Activated CD4-positive, alpha-beta T cell treated with anti-CD3 and anti-CD28 coated beads for 4 hours (primary cell): ENCODE measurements around the gene STUM.
"Not testable (repeated sequence)": the region's sequence is repeated elsewhere in the genome, so short reads cannot be mapped to it uniquely, and the experiment has no call there.

Source experiments
- DNase-seq, 2 donors: peaks; one replicate each; pipeline ENCODE4 v3.0.0-alpha.2; 2020

Gene STUM, protein sequence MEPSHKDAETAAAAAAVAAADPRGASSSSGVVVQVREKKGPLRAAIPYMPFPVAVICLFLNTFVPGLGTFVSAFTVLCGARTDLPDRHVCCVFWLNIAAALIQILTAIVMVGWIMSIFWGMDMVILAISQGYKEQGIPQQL

DNA sequence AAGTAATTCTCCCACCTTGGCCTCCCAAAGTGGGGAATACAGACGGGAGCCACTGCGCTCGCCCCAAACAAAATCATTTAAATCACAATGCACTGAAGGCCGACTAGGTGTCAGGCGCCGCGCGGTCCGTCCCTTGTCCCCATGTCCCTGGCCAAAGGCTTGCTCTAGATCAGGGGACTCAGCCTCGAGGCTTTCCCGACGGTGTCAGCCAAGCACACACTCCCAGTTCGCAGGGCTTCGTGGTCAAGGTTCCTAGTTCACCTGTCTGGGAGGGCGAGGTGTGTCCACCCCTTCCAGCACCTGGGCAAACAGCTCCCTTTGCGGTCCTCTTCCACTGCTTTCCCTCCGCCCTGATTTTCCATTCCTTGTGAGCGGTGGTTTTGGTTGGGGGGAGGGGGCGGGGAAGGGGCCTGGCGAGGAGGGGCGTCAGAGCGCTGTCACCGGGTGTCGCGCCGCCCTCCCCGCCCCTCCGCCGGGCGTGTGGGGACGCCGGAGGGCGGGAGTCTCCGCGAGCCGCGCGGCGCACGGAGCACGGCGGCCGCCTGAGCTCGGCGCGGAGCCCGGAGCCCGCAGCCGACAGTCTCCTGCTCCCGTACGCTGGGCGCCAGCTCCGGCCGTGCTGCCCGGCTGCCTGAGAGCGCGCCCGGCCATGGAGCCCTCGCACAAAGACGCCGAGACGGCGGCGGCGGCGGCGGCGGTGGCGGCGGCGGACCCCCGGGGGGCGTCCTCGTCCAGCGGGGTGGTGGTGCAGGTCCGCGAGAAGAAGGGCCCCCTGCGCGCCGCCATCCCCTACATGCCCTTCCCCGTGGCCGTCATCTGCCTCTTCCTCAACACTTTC lies at the start of gene STUM:
Gene STUM (plus strand): TSS at position 509 of the 838 bp plus-strand sequence. CDS start 141 bp downstream, at position 650.
- peak; percentile 6 to 7 for DNase-seq

DNA sequence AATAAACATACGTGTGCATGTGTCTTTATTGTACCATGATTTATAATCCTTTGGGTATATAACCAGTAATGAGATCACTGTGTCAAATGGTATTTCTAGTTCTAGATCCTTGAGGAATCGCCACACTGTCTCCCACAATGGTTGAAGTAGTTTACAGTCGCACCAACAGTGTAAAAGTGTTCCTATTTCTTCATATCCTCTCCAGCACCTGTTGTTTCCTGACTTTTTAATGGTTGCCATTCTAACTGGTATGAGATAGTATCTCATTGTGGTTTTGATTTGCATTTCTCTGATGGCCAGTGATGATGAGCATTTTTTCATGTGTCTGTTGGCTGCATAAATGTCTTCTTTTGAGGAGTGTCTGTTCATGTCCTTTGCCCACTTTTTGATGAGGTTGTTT lies 48.9 kb upstream of the STUM start:
- not testable (repeated sequence) for DNase-seq

DNA sequence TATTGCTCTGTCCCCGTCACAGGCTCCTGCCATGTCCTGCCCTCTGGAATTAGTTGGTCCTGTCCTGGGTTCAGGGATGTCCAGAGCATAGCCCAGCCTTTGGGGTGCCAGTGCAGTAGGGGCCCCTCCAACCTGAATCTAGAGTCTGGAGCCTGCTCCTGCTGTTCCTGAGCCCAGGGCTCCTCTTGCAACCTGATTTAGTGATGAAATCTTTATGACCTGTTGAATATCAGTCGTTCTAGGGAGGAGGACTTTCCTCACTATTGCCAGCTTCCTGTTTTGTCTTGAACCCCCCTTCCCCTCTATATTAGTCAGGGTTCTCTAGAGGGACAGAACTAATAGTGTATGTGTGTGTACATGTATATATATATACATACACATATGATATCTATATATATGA lies 42.5 kb upstream of the STUM start:
- DNase-seq: no peak

DNA sequence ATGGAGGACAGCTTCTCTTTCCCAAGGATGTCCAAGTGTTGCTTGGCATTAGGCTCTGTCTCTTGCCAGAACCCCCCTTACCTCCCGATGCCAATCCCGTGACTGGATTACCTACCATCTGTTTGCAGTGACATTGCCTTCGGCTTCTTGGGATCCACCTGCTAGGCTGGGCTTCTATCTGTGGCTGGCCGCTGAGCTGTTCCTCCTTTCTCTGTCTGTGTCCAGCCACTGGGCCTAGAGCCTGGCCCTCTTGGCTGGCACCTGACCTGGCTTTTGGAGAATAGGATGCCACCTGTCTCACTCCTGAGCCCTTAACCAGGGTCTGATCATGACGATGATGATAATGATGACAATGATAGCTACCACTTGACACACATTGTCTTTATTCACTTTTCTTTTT lies 41.6 kb upstream of the STUM start:
- DNase-seq: no peak

DNA sequence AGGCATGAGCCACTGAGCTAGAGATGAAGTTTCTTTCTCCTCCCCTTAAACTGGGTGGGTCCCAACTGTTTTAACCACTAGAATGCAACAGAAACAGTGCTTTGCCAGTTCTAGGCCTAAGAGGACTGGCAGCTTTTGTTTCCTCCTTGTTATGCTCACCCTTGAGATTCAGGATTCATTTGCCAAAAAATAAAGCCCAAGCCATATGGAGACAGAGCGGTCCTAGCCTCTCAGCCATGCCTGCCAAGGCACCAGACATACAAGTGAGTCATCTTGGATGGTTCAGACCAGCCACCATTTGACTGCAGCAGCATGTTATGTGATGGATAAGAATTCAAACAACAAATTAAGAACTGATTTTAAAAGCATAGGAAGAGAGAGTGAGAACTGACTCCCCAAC lies 38.1 kb upstream of the STUM start:
- no peak for DNase-seq

DNA sequence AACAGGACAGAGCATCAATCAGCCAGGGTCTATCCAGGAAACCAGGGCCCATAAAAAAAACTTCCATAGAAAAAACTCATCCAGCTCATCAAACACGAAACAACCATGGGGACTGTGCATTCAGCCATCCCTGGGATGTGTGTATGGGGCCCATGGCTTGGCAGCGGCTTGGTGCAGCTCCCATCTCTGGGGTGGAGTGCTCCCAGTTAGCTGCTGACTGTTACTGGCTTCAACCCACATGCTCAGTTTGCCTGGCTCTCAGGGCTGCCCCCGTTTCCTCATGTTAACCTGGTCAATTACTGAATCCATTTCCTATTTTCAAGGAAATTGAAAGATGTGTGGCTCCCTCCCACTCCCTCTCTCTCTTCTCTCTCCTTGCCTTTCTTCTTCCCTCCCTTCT lies 37.3 kb upstream of the STUM start:
- no peak for DNase-seq

DNA sequence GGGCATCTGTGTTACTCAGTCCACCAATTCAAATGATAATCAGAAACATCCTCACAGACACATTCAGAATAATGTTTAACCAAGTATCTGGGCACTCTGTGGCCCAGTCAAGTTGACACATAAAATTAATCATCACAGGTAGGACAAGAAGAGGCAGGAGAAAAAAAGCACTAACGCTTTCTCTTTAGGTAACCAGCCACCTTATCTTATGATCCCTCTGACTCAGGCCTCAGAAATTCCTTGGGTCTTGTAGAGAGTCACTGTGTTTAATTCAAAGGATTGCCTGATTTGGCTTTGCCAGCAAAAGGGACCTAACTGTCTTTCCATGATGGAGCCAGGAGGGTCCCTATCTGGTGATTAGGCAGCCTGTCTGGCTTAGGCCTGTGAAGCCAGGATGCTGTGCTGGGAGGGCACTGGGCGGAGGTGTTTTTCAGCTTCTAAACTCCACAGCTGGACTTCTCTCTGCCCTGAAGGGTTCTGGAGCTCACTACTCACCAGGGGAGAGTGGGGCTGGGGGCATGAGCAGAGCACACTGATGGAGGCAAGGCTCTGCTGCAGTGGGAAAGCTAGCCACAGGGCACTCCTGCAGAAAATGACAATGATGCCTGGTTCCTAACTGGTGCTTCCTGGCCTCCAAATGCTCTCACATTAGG lies 36.4 kb upstream of the STUM start:
- no peak for DNase-seq

DNA sequence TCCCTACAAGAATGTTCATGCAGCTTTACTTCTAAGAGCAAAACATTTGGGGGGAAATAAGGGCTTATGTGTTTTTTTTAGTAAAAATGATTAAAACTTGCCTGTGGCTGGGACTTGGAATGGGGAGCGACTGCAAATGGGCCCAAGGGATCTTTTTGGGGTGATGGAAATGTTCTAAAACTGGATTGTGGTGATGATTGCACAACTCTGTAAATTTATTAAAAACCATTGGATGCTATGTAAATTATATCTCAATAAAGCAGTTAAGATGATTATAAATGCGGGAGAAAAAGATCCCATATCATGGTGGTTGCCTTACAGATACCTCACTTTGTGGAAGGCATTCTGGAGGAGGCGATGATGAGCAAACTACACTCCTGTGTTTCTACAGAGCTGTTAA lies 30.2 kb upstream of the STUM start:
- DNase-seq: no peak

DNA sequence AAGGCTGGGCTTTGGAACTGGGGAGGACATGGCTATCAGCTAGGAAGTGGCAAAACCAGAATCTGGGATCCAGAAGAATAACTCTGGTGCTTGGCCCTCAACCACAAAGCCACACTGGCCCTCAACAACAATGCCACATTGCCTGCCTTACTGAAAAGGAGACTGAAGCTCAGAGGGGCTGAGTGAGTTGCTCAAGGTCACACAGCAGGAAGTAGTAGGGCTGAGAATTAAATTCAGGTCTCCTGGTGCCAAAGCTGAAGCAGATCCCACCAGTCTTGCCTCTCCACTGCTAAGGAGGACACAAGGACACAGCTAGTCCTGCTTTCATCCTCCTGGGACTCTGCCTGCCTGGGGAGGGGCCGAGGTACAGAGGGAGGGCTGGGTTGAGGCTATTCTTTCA lies 29.4 kb upstream of the STUM start:
- DNase-seq: no peak

DNA sequence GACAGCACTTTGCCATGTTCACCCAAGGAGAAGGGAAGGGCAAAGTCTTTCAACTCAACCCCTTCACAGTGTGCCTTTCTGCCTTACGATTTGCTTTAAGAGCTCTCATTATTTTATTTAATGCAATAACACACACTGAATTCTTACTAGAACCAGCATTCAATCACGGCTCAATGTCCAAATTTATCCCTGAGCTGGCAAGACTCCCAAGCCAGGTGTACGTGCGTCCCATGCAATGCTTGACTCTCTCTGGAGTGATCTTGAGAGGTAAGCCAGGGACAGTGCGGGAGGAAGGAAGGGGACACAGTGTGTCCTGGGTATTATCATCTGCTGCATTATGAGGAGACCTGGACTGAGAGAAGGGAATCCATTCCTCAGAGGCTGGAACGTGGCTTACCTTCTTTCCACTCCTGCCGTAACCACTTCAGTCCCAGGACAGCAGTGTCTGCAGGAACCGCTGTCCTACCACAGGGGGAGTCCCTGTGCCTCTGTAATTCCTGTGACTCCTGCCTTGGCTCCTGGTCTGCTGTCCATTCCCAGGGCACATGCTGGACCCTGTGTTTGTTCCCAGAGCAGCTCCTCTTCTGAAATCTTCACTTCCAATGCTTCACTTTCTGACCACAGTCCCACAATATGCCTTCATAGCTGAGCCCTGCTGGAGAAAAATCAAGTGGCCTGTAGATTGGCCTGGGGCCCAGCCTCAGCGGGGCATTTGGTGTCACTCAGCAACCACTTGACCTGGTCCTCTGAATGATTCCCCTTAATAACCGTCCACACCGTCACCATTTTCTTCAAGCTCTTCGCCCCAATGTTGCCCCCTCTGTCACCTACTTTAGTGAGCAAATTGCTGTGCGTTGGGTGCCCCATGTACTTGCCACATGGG lies 28.6 kb upstream of the STUM start:
- DNase-seq: no peak

DNA sequence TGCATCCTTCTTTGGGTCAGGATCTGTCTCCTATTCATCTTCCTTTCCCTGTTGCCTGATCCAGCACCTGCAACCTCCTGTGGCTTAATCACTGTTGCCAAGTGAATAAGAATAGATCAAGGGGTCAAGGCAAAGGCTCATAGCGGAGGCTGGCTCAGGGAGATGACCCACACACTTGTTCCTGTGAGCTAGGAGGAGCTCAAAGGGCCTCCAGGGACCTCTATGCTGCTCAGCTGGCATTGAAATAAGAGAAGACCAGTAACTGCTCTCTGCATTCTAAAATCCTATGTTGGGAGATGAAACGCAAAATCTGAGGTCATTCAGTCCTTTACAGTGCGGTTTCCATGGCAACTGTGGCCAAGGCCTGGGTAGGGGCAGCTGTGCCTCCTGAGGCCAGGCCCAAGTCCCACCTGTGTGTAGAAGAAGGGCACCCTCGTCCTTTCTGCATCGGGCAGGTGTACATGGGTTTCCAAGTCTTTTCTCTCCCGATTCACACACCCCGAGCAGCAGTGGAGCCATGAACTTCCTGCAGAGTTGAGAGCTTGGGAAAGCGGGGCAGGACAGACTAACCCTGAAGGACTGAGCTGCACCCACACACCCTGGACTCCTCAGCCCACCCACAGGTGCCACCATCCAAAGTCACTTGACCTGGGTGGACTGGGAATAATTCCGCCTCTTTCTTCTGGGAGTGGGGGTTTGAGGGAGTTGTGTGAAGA lies 27.8 kb upstream of the STUM start:
- DNase-seq: no peak

DNA sequence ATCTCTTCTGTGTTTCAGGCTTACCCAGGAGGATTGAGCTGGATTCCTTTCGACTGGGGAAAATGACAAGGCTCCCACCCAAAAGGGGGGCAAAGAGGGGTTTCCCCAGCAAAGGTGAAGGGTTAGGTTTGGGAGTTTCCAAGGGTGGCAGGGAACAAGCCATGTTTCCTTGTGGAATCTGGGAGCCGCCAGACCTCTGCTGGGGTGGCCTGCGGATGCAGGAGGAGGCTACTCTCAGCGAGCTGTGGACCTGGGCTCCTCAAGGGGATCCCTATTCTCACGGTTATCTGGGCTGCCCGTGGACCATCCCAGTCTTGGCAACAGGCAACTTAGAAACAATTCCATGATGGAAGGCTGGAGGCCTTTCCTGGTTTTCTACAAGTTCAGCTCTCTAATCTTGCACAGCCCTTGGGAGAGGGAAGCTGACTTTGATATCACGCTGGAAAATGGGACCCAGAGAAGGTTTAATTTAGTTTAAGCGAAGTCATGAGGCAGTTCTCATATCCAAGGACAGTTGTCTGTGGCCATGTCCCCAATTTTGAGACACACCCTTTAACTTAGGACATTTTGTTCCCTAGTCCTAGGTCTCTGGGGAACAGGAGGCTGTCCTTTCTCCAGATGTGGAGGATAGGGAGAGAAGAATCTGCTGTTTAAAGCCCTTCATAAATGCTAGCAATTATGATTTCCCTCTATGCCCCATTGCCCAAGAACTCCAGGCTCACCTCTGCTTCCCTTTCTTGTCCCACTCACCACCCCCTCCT lies 24.7 kb upstream of the STUM start:
- DNase-seq: no peak

DNA sequence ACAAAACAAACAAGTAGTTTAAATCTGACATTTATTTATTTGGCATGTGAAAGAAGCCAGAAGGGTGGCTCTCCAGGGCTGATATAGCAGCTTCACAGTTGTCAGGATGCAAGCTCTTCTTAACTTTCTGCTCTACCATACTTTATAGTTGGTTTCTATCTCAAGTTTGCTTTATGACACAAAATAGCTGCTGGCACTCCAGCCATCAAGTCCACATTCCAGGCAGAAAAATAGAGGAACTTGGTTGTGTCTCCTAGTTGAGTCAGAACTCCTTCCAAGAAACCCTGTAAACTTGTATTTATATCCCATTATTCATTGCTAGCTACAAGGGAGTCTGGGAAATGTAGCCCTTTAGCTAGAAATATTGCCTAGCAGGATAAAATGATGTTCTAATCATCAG lies 24.0 kb upstream of the STUM start:
- DNase-seq: no peak

DNA sequence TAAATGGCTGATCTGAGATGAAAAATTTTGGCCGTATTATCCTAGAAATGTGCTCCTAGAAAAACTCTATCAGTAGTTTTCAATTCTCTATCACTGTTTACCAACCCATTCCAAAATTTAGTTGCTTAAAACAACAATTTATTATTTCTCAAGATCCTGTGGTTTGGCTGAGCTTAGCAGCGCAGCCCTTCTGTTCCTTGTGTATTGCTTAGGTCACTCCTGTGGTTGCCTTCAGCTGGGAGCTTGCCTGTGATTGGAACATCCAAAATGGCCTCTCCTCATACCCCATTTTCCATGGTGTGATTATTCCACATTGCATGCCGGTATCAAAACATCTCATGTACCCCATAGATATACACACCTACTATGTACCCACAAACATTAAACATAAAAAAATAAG lies 22.8 kb upstream of the STUM start:
- DNase-seq: no peak

DNA sequence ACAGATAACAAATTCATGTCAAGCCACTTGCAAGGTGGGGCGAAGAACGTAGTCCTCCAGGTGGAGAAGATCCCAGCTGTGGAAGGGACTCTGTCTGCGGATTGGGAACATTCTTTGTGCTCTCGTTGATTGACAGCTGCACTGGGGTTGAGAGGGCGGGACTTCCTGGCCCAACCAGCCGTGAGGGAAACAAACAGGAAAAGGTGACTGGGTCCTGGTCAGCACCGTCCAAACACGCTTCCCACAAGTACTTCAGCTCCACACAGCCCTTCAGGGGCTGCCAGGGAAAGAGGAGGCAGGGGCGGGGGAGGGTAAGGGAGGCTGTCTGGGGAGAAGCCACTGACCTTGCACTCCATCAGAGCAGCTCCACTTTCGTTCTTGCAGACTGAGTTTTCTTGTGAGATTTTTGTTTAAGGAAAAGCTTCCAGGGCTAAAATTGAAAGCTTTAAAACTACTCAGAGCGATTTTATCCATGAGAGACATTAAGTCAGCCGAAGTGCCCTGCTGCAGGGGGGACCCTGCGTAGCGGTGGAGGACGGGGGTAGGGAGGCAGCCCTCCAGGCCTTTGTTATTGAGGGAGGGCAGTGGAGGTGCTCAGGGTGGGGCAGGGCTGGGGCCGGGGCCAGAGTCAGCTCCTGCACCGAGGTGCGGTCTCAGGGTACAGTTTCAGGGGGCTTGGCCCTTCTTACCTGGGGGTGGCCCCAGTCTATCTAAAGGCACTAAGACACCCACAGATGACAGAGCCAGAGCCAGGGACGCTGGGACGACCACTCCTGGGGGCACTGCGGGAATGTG lies 21.6 kb upstream of the STUM start:
- no peak for DNase-seq

DNA sequence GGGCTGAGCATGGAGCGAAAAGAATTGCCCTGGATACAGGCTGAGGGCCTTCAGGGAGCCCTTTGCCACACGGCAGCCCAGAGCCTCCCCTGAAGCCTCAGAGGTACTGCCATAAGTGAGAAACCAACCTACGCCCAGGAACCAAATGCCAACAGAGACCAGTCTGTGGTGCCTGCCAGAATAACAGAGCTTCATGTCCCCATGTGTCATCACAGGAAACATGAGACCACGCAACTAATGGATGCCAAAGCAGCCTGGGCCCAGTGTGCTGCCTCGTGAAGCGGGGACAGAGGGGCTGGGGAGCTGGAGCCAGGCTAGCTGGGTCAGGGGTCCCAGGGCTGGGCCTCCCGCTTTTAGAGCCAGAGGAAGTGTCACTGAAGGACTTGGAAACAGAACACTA lies 18.7 kb upstream of the STUM start:
- no peak for DNase-seq

DNA sequence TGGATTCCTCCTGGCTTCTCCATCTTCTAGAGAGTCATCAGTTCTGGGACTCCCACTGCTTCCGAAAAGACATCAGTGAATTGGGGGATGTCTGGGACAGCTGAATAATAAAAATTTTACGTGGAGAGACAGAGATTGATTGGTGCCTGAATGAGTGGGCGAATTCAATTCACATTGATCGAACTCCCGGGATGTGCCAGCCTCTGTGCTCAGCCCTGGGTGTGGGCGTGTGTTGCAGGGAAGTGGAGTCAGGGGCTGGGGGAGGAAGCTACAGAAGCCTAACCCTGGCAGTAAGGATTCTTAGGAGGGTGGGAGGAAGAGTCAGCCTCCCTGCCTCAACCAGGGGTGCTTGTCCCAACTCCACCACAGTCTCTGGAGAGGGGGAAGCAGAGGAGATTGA lies 18.0 kb upstream of the STUM start:
- no peak for DNase-seq

DNA sequence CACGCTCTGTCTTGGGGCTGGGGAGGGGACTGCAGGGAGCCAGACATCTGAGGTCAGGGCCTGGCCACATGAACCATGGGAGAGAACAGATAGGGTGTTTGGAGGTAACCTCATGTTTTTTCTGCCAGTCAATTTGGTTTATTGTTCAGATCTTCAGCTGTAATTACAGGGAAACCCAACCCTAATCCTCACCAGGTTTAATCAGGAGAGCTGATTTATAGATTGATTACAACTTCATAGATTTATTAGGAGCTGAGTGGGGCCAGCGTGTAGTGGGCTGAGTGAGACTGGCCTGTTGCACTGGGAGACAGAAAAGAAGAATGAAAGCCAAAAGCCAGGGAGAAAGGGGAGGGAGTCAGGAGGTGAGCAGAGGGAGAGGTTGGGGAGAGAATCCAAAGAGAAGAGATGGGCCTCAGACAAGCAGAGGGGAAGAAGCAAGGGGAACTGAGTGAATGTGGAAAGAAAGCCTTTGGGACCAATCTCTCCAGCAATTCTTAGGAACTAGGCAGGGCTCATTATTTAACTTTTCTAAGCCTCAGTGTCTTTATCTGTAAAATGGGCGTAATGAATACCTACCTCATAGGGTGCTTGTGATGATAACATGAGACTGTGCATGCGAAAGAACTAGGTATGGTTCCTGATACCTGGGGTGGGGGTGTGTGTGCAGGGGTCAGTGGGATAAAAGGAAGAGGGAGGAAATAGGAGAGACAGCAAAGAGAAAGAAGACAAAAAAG lies 17.0 kb upstream of the STUM start:
- DNase-seq: no peak

DNA sequence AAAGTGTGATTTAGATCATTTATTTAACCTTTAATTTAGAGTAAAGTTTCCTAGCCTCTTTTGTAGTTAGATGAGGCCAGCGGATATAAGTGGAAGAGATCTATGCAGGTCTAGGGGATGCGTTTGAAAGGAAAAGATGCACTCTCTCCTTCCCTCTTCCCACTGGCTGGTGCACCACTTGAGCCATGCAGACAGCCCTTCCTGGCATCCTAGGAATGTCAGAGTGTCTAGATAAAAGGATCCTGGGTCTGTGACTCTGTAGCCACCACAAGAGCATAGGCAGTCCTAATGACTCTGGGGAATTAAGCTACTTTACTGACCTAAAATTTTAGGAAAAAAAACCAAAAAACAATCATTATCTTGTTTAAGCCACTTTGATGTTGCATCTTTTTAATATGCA lies 16.0 kb upstream of the STUM start:
- DNase-seq: no peak

DNA sequence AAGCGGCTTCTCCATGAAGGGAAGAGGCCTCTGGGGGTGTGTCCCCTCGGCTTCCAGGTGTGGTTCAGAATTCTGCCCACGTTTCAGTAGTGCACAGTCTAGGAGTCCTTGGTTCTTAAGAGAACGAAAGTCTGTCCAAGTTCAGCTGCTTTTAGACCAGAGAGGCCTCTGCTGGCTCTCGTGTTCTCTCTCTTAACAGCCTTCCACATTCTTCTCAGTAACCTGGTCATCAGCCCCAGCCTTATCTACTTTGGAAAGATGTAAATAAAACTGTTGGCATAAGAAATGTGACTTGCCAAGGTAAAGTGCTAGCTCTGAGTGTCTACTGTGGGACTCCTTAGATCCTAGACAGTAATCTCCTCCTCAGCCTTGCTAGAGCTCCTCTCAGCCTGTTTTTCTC lies 15.3 kb upstream of the STUM start:
- no peak for DNase-seq
